ENCODE data around the gene GAREM1. TPM values are rescaled to one million over a fixed set of nuclear protein-coding genes. Genes with fewer than 3 reads are reported as not detected.

The GAREM1 gene
- total and polyA plus RNA-seq, 9 of the 15 experiments (the other 6 are each of a cell fraction or from before 2014, with no cell fraction given): 0.03 to 0.33 (median 0.07) TPM; not detected in 1

DNA sequence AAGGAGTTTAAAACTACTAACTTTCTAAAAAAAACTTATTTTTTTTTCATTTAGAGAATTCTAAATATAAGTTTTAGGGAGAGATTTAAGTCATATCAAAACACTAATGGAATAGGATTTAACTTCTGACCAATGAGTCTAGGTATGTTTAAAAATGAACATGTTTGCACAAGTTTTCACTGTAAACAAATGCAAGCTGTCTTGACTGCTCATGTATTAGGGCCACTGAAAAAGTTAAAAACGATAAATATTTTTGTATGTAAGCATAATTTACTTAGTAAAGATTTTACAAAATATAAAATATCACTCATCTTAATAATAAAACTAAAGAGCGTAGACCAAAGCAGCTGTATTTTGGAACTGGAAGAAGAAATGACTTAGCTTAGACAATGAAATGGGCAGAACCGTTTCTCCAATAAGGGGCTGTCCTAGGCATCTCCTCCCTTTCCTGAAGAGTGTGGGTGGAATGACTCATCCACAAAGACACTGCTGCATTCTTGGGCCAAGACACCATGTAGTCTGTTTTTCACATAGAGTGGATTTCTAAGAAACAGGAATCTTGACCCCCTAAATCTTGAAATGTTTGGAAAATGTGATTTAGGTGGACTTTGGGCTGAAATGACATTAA lies 162.1 kb downstream of the GAREM1 start:
- ChIA-PET CTCF (ENCODE audit: low intra/inter-chr PET ratio) (no interaction called here), POLR2A (no interaction called here)
- H3K4me2 ChIP-seq (ENCODE audit: insufficient read depth, low read length): no peak overlapping the region
- no peaks in the 10 kb centered on the region for H4K20me1 ChIP-seq (replicated peaks; ENCODE audit: control insufficient read depth, insufficient read depth, low read length)
- DNase-seq (ENCODE audit: extremely low read depth in 1 of 4, low spot score in 3 of 4) (peak in 1 of 4 experiments; percentile 24), ATAC-seq (no peak), FAIRE-seq (peak; percentile 26)
- H3K36me3 ChIP-seq (ENCODE audit: control insufficient read depth, insufficient read depth, low read length): no peaks in the 10 kb centered on the region
- no peak overlapping the region for H3K9ac ChIP-seq (ENCODE audit: insufficient read depth in 1 of 2, low read depth in 2 of 2, low read length in 2 of 2)
- no peaks in the 10 kb centered on the region for H3K9me3 ChIP-seq (replicated peaks; ENCODE audit: control insufficient read depth, insufficient read depth, low read depth, low read length)
- in situ Hi-C loops (cut with MboI): no loop called here
- H3K79me2 ChIP-seq (ENCODE audit: control insufficient read depth, insufficient read depth, low read length): no peaks in the 10 kb centered on the region
- no TSS peak for BruUV-seq (replicated peaks)
- no peak overlapping the region for H3K4me3 ChIP-seq
- intact Hi-C loops (cut with micrococcal nuclease): no loop called here
- H3K9me1 ChIP-seq (ENCODE audit: control insufficient read depth, insufficient read depth, low read length): no peaks in the 10 kb centered on the region
- H2AFZ ChIP-seq (ENCODE audit: low read depth, low read length): no peak overlapping the region
- H3K4me1 ChIP-seq (replicated peaks in 1 of 2; ENCODE audit: control insufficient read depth in 2 of 2, insufficient read depth in 2 of 2, low read length in 2 of 2): no peaks in the 10 kb centered on the region
- H3K27me3 ChIP-seq (ENCODE audit: control insufficient read depth in 2 of 2, insufficient read depth in 2 of 2, low read length in 2 of 2): no peaks in the 10 kb centered on the region
- WGBS (ENCODE audit: insufficient coverage, low coverage, missing lambda C conversion rate): 0% methylated on average over 3 of the region's 3 CpGs
- no peak overlapping the region for H3K27ac ChIP-seq (ENCODE audit: extremely low read depth, low read depth, low read length)
- TF ChIP-seq KAT2B (IDR thresholded peaks at IDR 0.05; ENCODE audit: low read depth, low read length): no peak
- TF ChIP-seq ZNF143 (CRISPR knock-in tag; IDR thresholded peaks at IDR 0.05): no peak
- TF ChIP-seq, protein P1, sequence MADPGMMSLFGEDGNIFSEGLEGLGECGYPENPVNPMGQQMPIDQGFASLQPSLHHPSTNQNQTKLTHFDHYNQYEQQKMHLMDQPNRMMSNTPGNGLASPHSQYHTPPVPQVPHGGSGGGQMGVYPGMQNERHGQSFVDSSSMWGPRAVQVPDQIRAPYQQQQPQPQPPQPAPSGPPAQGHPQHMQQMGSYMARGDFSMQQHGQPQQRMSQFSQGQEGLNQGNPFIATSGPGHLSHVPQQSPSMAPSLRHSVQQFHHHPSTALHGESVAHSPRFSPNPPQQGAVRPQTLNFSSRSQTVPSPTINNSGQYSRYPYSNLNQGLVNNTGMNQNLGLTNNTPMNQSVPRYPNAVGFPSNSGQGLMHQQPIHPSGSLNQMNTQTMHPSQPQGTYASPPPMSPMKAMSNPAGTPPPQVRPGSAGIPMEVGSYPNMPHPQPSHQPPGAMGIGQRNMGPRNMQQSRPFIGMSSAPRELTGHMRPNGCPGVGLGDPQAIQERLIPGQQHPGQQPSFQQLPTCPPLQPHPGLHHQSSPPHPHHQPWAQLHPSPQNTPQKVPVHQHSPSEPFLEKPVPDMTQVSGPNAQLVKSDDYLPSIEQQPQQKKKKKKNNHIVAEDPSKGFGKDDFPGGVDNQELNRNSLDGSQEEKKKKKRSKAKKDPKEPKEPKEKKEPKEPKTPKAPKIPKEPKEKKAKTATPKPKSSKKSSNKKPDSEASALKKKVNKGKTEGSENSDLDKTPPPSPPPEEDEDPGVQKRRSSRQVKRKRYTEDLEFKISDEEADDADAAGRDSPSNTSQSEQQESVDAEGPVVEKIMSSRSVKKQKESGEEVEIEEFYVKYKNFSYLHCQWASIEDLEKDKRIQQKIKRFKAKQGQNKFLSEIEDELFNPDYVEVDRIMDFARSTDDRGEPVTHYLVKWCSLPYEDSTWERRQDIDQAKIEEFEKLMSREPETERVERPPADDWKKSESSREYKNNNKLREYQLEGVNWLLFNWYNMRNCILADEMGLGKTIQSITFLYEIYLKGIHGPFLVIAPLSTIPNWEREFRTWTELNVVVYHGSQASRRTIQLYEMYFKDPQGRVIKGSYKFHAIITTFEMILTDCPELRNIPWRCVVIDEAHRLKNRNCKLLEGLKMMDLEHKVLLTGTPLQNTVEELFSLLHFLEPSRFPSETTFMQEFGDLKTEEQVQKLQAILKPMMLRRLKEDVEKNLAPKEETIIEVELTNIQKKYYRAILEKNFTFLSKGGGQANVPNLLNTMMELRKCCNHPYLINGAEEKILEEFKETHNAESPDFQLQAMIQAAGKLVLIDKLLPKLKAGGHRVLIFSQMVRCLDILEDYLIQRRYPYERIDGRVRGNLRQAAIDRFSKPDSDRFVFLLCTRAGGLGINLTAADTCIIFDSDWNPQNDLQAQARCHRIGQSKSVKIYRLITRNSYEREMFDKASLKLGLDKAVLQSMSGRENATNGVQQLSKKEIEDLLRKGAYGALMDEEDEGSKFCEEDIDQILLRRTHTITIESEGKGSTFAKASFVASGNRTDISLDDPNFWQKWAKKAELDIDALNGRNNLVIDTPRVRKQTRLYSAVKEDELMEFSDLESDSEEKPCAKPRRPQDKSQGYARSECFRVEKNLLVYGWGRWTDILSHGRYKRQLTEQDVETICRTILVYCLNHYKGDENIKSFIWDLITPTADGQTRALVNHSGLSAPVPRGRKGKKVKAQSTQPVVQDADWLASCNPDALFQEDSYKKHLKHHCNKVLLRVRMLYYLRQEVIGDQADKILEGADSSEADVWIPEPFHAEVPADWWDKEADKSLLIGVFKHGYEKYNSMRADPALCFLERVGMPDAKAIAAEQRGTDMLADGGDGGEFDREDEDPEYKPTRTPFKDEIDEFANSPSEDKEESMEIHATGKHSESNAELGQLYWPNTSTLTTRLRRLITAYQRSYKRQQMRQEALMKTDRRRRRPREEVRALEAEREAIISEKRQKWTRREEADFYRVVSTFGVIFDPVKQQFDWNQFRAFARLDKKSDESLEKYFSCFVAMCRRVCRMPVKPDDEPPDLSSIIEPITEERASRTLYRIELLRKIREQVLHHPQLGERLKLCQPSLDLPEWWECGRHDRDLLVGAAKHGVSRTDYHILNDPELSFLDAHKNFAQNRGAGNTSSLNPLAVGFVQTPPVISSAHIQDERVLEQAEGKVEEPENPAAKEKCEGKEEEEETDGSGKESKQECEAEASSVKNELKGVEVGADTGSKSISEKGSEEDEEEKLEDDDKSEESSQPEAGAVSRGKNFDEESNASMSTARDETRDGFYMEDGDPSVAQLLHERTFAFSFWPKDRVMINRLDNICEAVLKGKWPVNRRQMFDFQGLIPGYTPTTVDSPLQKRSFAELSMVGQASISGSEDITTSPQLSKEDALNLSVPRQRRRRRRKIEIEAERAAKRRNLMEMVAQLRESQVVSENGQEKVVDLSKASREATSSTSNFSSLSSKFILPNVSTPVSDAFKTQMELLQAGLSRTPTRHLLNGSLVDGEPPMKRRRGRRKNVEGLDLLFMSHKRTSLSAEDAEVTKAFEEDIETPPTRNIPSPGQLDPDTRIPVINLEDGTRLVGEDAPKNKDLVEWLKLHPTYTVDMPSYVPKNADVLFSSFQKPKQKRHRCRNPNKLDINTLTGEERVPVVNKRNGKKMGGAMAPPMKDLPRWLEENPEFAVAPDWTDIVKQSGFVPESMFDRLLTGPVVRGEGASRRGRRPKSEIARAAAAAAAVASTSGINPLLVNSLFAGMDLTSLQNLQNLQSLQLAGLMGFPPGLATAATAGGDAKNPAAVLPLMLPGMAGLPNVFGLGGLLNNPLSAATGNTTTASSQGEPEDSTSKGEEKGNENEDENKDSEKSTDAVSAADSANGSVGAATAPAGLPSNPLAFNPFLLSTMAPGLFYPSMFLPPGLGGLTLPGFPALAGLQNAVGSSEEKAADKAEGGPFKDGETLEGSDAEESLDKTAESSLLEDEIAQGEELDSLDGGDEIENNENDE (IDR thresholded peaks at IDR 0.05; ENCODE audit: low read depth, low read length): no peak
- TF ChIP-seq ZC3H11A (IDR thresholded peaks at IDR 0.05; ENCODE audit: low read depth, low read length): no peak
- TF ChIP-seq, protein P2, sequence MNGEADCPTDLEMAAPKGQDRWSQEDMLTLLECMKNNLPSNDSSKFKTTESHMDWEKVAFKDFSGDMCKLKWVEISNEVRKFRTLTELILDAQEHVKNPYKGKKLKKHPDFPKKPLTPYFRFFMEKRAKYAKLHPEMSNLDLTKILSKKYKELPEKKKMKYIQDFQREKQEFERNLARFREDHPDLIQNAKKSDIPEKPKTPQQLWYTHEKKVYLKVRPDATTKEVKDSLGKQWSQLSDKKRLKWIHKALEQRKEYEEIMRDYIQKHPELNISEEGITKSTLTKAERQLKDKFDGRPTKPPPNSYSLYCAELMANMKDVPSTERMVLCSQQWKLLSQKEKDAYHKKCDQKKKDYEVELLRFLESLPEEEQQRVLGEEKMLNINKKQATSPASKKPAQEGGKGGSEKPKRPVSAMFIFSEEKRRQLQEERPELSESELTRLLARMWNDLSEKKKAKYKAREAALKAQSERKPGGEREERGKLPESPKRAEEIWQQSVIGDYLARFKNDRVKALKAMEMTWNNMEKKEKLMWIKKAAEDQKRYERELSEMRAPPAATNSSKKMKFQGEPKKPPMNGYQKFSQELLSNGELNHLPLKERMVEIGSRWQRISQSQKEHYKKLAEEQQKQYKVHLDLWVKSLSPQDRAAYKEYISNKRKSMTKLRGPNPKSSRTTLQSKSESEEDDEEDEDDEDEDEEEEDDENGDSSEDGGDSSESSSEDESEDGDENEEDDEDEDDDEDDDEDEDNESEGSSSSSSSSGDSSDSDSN (IDR thresholded peaks at IDR 0.05; ENCODE audit: borderline replicate concordance in 1 of 2, low read depth in 2 of 2, low read length in 2 of 2): no peak
- TF ChIP-seq, protein P3, sequence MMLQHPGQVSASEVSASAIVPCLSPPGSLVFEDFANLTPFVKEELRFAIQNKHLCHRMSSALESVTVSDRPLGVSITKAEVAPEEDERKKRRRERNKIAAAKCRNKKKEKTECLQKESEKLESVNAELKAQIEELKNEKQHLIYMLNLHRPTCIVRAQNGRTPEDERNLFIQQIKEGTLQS (IDR thresholded peaks at IDR 0.05): peak; percentile 22; the same call in 1 of the 2 replicates
- TF ChIP-seq, protein P3 (CRISPR knock-in tag; conservative IDR thresholded peaks at IDR 0.05): no peak
